Stimulated activated CD4-positive, alpha-beta T cell treated with anti-CD3 and anti-CD28 coated beads, Interleukin-2, amount 100 ng/mL, for 48 hours (primary cell): Measurements from ENCODE around the gene HBD.

Source experiments
- DNase-seq, 2 donors: peaks; one replicate each; pipeline ENCODE4 v3.0.0-alpha.2; 2020

HBD gene

DNA sequence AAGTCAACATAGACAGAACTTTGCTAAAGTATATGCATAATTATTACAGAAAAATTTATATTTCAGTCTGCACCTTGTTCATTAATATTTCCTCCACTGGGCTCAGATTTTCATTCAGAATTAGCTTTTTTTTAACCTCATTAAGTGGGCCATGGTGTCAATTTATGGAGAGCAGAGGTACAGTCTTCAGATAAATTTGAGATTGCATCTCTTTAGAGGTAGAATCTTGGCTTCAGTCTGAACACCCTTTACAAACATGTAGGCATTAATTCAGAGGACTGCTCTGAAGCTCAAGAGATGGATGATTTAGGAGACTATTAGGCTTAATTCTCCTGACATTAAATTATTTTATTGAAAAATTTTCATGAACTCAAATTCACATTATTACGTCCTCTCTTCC lies 4.0 kb downstream of the HBD start:
- DNase-seq: no peak

GRCh38 chr11:5229796-5230195 lies 4.5 kb downstream of the HBD start:
- DNase-seq: no peak

- DNase-seq: no peak
These were observed 4.9 kb downstream of the HBD start for GRCh38 chr11:5229356-5229755.

DNA sequence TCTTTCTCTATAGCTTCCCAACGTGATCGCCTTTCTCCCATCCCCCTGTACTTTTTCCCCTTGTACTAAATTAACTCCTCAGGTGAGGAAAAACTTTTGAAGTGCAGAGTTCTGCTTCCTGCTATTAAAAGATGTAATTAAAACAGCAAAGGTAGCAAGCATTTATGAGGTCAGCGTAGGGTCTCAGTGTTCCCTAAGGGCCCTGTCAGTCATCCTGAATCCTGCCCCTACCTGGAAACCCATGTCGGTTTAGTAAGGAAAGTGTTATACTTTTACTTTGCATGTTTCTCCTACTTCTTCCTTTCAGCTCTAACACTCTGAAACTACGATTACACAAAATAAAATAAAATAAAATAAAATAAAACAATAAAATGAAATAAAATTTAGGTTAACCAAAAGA lies 6.2 kb downstream of the HBD start:
- no peak for DNase-seq

DNA sequence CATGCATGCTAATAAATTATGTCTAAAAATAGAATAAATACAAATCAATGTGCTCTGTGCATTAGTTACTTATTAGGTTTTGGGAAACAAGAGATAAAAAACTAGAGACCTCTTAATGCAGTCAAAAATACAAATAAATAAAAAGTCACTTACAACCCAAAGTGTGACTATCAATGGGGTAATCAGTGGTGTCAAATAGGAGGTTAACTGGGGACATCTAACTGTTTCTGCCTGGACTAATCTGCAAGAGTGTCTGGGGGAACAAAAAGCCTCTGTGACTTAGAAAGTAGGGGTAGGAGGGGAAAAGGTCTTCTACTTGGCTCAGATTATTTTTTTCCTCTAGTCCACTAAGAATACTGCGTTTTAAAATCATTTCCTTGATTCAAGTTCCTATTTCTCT lies 6.6 kb downstream of the HBD start:
- DNase-seq: no peak

- no peak for DNase-seq
These were observed 7.5 kb downstream of the HBD start, which contains the start of gene HBB for GRCh38 chr11:5226732-5227310. Gene HBB (minus strand): TSS chr11:5227071. CDS start chr11:5227021, 50 bp downstream.

DNA sequence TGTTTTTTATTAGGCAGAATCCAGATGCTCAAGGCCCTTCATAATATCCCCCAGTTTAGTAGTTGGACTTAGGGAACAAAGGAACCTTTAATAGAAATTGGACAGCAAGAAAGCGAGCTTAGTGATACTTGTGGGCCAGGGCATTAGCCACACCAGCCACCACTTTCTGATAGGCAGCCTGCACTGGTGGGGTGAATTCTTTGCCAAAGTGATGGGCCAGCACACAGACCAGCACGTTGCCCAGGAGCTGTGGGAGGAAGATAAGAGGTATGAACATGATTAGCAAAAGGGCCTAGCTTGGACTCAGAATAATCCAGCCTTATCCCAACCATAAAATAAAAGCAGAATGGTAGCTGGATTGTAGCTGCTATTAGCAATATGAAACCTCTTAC lies 8.8 kb downstream of the HBD start:
- no peak for DNase-seq

DNA sequence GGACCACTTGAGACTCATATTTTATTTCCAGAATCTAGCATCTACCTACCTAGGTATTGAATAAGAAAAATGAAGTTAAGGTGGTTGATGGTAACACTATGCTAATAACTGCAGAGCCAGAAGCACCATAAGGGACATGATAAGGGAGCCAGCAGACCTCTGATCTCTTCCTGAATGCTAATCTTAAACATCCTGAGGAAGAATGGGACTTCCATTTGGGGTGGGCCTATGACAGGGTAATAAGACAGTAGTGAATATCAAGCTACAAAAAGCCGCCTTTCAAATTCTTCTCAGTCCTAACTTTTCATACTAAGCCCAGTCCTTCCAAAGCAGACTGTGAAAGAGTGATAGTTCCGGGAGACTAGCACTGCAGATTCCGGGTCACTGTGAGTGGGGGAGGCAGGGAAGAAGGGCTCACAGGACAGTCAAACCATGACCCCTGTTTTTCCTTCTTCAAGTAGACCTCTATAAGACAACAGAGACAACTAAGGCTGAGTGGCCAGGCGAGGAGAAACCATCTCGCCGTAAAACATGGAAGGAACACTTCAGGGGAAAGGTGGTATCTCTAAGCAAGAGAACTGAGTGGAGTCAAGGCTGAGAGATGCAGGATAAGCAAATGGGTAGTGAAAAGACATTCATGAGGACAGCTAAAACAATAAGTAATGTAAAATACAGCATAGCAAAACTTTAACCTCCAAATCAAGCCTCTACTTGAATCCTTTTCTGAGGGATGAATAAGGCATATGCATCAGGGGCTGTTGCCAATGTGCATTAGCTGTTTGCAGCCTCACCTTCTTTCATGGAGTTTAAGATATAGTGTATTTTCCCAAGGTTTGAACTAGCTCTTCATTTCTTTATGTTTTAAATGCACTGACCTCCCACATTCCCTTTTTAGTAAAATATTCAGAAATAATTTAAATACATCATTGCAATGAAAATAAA lies 9.5 kb downstream of the HBD start:
- DNase-seq: no peak

DNA sequence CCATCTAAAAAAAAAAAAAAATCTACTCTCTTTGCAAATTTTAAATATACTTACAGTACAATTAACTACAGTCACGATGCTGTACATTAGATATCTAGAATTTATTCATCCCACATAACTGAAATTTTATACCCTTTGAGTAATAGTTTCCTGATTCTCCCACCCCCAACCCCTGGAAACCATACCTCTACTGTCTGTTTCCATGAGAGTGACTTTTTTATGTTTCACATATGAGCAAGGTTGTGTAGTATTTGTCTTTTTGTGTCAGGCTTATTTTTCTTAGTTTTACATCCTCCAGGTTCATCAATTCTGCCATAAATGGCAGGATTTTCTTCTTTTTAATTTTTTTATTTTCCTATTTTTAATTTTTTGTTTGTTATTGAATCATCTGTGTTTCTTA lies 10.6 kb downstream of the HBD start:
- no peak for DNase-seq

DNA sequence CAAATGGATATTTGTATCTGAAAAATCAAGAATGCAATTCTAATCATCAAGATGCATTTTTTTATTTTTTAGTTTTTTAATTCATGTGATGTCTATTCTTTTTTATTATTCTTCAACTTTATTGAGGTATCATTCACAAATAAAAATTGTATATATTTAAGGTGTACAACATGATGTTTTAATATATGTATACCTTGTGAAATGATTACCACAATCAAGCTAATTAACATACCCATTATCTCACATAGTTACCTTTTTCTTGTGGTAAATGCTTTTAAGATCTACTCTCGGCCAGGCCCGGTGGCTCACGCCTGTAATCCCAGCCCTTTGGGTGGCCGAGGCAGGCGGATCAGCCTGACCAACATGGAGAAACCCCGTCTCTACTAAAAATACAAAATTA lies 11.1 kb downstream of the HBD start:
- DNase-seq: no peak

- no peak for DNase-seq
These were observed 23.9 kb downstream of the HBD start for GRCh38 chr11:5210376-5210885.

- no peak for DNase-seq
These were observed 29.5 kb downstream of the HBD start for GRCh38 chr11:5204787-5205186.

DNA sequence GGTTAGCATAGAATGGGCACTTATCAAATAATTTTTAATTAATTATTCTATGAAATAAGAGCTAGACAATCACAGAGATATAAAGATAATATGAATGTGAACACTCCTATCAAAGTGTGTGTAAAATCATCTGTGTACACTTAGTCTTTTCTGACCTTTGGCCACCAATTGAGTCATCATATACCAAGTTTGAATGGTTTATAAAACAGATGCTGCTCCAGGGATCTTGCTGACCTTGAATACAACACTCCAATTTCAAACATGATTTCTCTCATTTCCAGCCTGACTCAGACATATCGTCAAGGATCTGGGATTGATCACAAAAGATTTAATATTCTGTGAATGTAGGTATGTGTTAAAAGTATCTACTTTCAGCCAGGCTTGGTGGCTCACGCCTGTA lies 30.9 kb downstream of the HBD start:
- DNase-seq: no peak

GRCh38 chr11:5200582-5200981 lies 33.7 kb downstream of the HBD start, which contains the start of gene OR51V1:
Gene OR51V1 (minus strand): TSS chr11:5200682. CDS start chr11:5200682, 0 bp downstream.
- no peak for DNase-seq

GRCh38 chr11:5198285-5198684 lies 36.0 kb downstream of the HBD start:
- DNase-seq: no peak

- no peak for DNase-seq
These were observed 36.7 kb downstream of the HBD start for GRCh38 chr11:5197536-5197935.

- no peak for DNase-seq
These were observed 37.6 kb downstream of the HBD start for GRCh38 chr11:5196731-5197130.

- no peak for DNase-seq
These were observed 38.2 kb downstream of the HBD start for GRCh38 chr11:5196067-5196466.

DNA sequence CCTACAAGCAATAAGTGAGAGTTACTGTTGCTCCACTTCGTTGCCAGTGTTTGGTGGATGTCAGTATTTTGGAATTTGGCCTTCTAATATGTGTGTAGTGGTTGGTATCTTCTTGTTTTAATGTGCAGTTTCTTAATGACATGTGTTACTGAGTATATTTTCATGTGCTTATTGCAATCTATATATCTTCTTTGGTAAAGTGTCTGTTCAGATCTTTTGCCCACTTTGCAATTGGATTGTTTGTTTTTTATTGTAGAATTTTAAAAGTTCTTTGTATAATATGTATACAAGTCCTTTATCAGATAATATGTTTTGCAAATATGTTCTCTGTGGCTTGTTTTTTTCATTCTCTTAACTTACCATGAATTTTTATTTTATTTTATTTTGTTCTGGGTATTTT lies 41.5 kb downstream of the HBD start:
- no peak for DNase-seq

GRCh38 chr11:5188201-5188600 lies 46.1 kb downstream of the HBD start:
- DNase-seq: no peak
